IPS-NIHi7 (cell line): Measurements from ENCODE around the gene BTNL8.

ENCODE experiments used
- DNase-seq: peaks from one replicate; pipeline ENCODE4 v3.0.0; 2012; ENCODE audit warnings: mixed read lengths; ENCODE audit errors: extremely low spot score

BTNL8 gene

GRCh38 chr5:180969406-180969805 is 70.4 kb downstream of the BTNL8 start:
- DNase-seq: no peak

GRCh38 chr5:180970336-180970735 is 71.4 kb downstream of the BTNL8 start:
- DNase-seq: no peak

- DNase-seq: no peak
Observed at GRCh38 chr5:180970875-180971274, 71.9 kb downstream of the BTNL8 start.

GRCh38 chr5:180974612-180975315 is 75.8 kb downstream of the BTNL8 start:
- no peak for DNase-seq

GRCh38 chr5:180975338-180975737 is 76.4 kb downstream of the BTNL8 start:
- DNase-seq: no peak

- no peak for DNase-seq
Observed at GRCh38 chr5:180976518-180976917, 77.6 kb downstream of the BTNL8 start.

- DNase-seq: no peak
Observed at GRCh38 chr5:180977852-180978251, 78.9 kb downstream of the BTNL8 start.

- no peak for DNase-seq
Observed at GRCh38 chr5:180982008-180982741, 83.2 kb downstream of the BTNL8 start.

- DNase-seq: no peak
Observed at GRCh38 chr5:180988016-180988415, 89.1 kb downstream of the BTNL8 start.

- DNase-seq: no peak
Observed at GRCh38 chr5:180988592-180988991, 89.6 kb downstream of the BTNL8 start, which contains the start of gene BTNL3. Gene BTNL3 (plus strand): TSS chr5:180988846. CDS start chr5:180989029, 183 bp downstream.

- DNase-seq: no peak
Observed at GRCh38 chr5:180990086-180990881, 91.3 kb downstream of the BTNL8 start.

GRCh38 chr5:180990882-180991242 is 91.9 kb downstream of the BTNL8 start:
- no peak for DNase-seq
